Left renal pelvis (tissue), 4 donors: Measurements from ENCODE around the gene BMPER. TPM values are rescaled to one million over a fixed set of nuclear protein-coding genes. Genes with fewer than 3 reads are reported as not detected.

Experiments used
- DNase-seq, 4 donors: peaks; one replicate each; pipeline ENCODE4 v3.0.0-alpha.2; 2013; ENCODE audit warnings: low read depth in 4 of 4, low spot score in 3 of 4
- polyA plus RNA-seq, 4 donors: library from polyadenylated mRNA; unstranded; fragments of 120-200 nt; gene quantifications; one replicate each; pipeline ENCODE4 v1.2.1, GENCODE V29; 2013; ENCODE audit not compliant: insufficient read length in 4 of 4

BMPER gene
- 10 to 100 TPM; 20.8 to 53.0 (median 25.2) TPM for polyA plus RNA-seq

DNA sequence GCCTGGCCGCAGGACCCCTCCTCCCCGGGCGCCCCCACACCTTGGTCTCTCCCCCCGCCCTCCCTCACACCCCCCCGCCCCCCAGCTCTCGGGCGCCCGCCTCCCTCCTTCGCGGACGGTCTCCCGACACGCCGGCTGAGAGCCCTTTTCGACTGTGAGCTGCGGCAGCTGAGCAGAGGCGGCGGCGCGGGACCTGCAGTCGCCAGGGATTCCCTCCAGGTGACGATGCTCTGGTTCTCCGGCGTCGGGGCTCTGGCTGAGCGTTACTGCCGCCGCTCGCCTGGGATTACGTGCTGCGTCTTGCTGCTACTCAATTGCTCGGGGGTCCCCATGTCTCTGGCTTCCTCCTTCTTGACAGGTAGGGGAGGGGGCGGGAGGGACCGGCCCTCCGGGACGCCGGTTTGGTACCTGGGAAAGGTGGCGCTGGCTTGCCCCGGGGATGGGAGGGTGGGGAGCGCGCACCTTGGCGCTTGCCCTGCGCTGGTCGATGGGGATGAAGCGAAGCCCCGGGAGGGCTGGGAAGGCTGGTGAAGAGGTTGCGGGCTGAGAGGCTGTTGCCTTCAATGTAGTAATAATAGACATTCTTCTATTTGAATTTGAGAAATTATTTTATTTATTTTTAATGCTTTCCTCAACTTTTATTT lies at the start of gene BMPER:
Gene BMPER (plus strand): TSS at position 151 of the 644 bp plus-strand sequence. CDS start 75 bp downstream, at position 226.
- DNase-seq, result peak in 2 of 4 donors; percentile 14 to 48

DNA sequence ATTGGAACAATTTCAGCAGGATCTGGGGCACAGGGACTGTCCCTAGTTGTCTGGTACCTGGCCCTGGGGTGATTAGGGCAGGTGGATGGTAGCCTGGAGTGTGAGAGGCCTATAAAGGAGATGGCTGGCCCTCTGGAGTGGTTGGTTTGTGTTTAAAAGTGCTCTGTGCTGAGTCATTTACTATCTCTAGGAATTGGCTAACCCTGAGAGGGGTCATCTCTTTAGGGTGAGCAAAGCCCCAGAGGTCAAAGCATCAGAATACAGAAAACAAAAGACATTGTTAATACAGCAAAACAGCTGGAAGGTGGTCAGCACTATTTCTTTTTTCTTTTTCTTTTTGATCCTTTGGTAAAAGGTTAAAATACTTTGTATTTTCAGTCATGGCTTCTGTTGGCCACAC lies 43.4 kb upstream of the BMPER start:
- DNase-seq, result no peak

DNA sequence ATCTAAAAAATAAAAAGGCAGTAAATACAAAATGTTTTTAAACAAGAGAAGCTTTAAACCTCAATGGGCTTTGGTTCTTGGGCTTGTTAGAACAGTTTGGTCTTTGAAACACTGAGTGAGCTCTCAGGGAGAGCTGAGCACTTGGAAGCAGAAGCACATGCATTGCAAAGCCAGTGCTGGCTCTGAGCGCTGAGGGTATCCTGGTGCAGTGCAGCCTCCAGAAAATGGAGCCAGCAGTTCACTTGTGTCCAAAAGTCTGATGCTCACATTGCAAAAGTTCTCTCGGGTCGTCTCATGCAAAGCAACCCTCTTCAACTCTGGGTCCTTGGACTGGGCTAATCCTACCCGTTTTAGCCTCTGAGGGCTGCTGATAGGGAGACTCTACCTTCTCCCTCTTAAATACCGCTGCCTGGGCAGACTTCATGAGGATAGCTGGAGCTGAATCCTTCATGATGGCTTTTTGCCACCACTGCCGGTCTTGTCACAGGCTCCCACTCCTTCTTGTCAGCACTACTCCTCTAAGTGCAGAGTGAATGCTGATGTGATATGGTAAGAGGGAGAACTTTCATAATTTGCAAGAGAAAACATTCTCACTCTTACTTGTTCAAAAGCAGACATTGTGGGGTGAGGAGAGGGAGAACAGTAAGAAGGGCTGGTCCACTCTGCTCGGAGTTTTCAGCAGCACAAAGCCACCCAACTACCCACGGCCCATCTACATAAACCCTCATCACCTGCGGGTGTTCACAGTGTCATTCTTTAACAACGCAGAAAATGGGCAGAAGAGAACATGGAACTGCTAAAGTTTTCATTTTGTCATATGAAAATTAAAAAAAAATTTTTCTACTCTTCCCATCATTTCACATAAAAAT lies 42.2 kb upstream of the BMPER start:
- DNase-seq, result no peak

DNA sequence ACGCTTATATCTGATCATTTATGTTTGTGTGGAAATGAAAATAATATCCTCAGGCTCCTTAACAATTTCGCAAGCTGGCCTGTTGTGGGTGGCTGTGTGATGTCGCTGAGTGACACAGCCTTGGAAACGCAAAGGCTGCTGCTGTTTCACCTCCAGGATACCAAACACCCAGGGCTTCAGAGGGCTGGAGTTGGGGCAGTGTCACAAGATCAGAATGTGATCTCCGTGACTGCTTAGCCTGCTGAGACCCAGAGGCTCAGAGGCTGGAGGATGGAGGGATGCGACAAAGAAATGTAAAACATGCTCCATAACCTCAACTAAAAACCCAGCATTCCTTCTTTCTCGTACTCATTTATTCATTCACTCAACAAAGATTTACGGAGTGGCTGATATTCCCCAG lies 37.2 kb upstream of the BMPER start:
- DNase-seq, result no peak

DNA sequence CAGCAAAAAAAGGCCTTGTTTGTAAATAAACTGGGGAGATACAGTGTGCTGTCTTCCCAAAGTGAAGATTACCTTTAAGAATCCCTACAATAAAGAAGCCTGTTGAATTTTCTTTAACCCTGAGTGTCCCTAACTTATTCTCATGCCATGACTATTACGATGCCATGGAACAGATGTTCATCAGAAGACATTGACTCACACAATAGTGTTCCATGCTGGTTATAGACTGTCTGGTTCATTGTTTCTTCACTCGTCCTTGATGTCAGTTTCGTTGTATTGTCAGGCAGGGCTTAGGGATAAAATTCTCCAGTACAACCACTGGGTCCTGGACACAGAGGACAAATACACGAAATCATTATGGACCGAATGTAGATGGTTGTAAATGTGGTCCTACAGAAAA lies 36.2 kb upstream of the BMPER start:
- DNase-seq, result no peak

DNA sequence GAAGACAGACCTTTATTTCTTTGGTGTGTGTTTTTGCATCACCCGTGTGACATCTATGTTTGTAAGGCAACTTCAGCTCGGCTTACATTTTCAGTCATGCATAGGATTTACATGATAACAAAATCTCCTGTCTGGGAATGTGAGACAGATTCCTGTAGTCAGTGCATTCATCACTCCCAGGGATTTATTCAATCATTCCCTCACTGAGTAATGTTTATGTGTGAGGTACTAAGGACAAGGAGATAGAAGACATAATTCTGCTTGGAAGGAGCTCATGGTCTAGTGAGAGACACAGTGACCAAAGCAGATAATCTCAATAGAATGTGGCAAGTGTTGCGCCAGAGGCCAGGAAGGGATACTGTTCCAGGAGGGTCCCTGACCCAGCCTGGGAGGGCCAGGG lies 35.2 kb upstream of the BMPER start:
- no peak for DNase-seq

DNA sequence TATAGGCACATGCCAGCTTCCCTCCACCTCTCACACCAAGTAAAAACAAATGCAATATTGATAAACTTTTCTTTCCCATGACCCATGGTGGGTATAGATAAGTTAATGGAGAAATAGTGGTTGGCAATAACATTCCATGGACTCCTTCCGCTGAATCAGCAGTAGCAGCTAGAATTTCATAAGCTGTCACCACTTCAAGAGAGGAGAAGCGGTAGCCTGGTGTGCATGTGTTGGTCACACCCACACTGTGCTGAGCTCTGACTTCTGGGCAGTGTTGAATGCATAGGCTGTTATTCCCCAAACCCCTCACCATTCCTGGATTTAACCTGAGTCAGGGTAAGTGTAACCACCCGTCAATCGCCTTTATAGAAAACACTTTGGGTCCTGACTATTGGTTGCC lies 32.5 kb upstream of the BMPER start:
- DNase-seq, result no peak

DNA sequence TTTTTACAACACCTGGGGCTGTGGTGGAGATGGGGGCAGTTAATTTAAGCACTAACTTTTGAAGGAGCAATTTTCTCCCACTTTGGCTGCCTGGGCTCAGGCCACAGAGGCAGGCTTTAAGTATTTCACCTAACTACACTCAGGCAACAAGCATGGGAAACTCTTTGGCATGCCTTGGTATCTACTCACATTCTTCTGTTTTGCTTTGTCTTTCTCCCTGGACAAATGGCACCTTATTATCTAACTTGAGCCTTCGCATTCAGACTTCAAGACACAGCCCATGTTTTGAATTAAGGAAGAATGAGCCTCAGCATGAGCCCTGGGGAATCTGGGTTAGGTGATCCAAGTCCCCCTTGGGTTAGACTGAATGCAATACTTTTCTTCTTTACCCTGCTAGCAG lies 31.8 kb upstream of the BMPER start:
- DNase-seq, result no peak

DNA sequence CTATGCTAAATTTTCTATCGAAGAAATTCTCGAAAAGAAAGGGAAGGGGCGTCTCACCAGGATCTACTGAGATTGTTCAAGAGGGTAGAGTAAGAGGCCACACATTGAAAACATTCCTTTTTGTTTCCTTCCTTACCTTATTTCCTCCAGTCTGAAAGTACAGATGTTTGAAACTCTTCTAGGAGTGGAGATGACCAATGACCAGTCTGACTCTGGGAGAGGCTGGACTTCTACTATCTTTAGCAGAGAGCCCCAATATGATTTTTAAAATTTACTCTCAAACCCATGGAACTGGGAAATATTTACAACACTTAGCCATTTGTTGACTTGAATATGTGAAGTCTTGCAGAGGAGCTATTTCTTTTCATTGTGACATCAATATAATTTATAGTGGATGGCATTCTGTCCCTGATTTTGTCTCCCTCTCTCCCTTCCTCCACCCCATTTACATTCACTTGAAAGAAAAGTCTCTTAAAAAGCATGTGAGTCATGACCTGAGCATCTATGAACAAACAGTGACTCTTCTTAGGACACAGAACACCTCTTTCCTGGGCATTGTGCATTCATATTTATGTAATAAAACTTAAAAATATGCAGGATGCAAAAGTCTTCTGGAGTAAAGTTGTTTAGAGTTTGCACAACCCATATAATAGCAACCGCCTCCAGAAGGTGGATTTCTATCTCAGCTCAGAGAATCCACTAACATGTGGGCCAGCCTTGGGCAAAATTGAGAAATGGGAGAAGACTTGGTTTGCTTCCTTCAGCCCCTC lies 31.2 kb upstream of the BMPER start:
- DNase-seq, result no peak

DNA sequence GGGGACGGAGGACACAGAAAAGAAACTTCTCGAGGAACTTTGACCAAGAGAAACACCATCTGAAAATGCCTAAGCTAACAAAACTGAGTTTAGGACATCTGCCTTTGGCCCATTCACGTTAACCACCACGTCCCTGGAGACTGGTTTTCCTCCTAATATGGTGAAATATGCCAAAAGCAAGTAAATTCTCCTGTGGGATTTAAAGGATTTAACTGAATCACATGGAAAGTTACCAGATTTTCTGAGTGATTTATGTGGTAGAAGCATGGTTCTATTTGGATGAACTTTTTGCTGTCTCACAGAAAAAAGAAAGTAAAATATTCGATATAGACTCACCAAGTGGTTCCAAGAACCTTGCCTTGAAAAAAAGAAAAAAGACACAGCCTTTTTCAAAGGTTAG lies 30.4 kb upstream of the BMPER start:
- DNase-seq, result no peak

DNA sequence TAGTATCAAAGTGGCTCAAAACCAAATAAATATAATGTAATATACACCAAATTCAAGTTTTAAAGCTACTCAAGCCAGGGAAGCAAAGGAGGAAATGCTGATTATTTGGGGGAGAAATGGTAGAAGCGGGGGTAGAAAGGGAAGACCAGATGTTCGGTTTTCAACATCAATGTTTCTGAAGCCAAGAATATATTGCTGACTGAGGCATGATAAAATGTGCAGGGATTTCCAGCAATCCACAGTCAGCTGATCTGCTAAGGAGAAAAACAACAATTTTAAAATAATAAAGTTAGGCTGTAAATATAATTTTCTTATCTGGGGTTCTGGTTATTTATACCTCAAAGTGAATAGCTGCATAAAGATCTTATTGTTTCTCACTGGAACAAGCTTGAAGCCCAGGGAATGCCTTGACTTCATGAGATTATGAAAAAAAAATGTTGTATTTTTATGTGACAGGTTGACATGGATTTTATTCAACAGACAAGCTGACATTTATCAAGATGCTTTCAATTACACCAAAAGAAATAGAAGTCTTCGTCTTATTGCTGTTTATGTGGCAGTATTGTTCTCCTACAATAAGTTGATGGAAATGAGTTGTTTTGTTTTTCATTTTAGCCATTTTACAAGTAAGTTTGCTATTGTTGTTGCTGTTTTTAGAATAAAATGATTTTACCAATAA lies 28.6 kb upstream of the BMPER start:
- no peak for DNase-seq

DNA sequence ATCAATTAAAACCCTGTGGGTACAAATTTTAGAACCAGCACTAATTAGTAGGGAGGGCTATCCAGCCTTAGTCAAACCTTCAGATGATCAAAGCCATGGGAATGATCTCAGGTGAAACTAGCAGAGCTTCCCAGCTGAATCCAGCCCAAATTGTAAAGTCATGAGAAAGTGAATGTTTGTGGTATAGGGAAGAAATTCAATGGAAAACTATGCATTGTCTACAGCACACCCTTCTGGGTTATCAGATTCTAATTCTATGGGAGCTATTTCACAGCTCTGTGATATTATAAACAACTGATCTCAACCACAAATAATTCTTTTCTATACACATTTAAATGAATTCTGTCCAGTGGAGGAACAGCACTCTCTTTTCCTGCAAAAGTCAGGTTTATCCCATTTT lies 24.6 kb upstream of the BMPER start:
- DNase-seq, result no peak

DNA sequence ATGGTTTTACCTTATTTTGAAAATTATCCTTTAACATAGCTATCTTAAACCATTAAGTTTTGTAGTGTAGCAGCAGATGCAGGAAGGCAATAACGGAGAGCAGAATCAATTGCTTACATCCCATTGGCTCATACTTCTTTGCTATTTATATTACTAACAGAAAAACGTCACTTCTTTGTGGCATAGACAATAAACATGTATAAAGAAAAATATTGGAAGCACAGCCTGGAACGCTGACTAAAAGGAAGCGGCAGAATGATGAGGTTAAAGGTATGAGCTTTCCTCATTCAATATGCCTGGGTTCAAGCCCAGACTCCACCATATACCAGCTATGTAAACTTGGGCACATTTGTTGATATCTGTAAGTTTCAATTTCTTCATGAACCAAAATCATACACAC lies 24.0 kb upstream of the BMPER start:
- DNase-seq, result no peak

DNA sequence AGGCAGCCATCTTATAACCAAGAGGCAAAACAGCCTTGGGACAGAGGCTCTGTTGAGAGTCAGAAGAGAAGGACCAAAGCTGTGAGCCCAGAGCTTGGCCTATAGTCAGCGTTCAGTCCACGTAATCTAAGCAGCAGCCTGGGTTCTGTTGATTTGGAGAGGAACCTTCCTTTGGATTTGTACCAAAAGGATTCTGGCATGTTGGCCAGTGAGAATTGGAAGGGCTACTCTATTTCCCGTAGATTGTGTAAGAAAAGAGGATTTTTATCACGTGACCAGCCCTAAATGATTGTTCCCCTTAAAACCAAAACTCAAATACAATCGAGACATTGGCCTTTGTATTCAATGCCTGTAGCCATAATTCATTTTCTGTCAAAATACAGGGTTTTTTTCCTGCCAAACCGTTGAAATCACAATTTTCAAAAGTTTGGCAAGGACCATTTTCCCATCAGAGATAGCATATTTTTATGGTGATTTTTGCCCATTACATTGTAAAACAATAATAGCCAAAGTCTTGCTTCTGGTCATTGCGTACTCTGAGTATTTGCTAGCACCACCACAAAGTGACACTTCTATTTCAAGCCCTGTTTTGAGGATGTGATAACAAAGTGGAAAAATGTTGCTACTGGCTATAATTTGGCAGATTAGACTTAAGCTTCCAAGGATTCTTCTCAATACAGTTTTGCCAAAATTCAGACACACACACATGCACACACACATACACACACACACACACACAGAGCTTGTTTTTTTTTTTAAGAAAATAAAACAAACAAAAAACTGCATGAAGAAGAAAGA lies 23.1 kb upstream of the BMPER start:
- DNase-seq, result no peak

DNA sequence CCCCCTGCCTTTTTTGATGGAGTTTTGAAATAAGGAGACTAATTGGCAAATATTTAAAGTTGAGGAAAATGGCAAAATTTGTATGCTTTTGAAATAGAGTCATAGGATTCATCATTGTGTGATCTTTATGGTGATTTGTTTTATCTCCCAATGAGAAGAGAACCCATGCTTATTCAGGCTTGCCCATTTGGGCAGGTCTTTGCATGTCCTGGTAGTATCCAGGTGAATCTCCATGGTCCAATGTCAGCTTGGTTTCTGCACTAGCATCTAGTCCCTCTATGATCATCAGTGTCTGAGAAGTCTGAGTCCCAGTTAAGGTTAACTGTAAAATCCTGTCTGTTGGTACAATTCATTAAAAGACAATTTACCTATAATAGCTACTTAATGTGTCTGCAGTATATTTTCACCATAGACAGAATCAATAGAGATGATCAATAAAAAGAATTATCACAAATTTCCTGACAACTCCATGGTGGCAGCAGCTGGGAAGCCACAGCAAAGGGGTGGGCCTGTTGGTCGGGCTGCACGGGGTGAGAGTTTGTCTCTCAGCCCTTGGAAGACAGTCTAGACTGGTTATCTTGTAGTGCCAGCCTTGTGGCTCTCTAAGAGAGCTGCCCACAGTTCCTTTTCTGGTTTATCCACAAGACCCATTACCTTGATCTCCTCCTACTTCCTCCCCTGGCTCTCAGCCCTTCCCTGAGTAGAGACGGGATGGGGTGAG lies 22.2 kb upstream of the BMPER start:
- no peak for DNase-seq

DNA sequence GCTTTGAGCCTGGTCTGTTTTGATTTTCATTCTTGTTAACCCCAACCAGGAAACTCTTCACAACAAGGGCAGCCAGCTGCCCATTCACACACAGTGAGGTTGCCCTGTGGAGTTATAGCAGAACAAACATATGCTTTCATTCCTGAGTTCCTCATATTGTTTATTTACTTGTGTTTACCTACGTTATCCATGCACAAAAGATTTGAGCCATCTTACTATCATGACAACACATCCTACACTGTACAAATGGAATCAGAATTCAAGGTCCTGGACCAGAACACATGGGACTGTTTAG lies 21.7 kb upstream of the BMPER start:
- DNase-seq, result no peak

DNA sequence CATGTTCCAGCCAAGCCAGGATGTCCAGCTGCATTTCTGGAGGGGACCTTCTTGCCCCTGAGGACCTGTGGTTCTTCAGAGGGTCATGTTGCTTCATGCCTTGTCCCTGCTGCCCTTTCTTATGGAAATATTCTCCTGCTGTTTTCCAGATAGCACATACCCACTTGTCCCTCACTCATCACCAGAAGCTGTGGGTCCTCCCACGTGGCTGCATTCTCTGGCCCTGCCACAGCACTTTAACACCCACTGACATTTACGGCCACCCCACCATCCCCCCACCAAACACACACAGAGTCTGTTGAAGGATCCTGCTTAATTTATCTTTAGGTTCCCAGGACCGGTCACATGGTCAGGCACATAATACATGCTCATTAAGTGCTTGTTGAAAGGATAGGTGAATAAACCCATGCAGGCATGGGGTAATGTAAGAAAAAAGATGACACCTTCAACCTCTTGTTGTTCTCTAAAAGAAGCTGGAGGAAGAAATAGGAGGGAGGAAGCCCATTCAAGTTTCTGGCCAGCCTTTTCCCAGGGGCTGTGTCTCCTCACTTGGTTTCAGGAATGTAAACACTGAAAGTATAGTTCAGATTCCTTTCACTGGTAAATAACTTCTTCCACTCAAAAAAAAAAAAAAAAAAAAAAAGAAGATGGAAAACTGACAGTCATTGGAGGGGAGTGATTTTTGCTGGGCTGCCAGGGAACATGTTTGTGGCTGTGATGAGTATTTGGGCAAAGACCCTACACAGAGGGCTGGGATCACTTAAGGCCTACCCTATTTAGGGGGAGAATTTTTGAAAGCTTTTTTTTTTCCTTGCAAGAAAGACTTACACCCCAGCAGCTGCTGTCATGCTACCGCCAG lies 19.8 kb upstream of the BMPER start:
- no peak for DNase-seq

DNA sequence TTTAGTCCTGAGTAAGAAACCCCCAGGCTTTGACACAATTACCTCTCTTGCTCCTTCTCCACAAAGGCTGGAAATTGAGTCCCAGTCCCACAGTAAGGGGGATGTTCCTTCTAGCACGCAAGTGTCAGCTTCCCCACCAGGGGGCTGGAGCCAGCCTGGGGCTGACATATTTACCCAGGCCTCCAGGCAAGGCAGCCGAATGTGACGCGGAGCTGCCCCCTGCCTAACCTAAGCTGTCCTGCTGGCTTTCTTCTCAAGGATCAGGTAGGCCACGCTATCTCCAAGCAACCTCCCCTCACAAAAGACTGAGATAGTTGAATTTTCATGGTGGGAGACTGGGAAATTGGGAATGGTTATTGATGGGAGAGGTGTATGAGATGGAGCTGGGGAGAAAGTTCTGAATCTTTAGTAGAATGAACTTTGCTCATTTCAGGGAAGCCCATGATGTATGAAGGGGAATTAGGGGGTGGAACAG lies 19.2 kb upstream of the BMPER start:
- DNase-seq, result no peak
